Measurements from ENCODE around the gene RBM12.

DNA sequence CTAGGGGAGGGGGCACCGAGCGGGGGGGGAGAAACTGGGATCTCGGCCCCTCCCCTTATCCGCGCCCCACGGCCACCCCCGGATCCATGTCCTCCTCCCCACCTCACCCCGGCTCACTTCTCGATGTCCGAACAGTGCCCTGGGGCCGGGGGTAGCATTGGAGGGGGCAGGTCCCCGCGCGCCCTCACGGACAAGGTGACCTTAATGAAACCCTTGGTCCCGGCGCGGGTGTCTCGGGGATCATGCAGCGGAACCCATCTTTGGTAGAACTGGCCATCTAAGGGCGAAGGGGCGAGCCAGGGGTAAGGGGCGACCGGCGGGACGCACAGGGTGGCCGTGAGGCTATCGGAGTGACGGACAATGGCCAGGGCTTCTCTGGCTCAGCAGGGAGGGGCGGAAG, 62.7 kb downstream of the RBM12 start:
- TF ChIP-seq POLR2AphosphoS5 (IDR thresholded peaks at IDR 0.05; ENCODE audit: low read depth, low read length) (no peak), POLR2A (IDR thresholded peaks at IDR 0.05; ENCODE audit: low read depth, low read length) (no peak), TAF1 (IDR thresholded peaks at IDR 0.05; ENCODE audit: low read depth, low read length) (no peak), SPI1 (IDR thresholded peaks at IDR 0.05; ENCODE audit: low read depth, low read length) (no peak), POU2F2 (IDR thresholded peaks at IDR 0.05; ENCODE audit: low read depth, low read length) (no peak)

Data from GM12891 (cell line).